Fibroblast of lung (primary cell): Measurements from ENCODE around the gene RBBP5. TPM values are rescaled to one million over a fixed set of nuclear protein-coding genes. Genes with fewer than 3 reads are reported as not detected.

Experiments
- DNase-seq, 2 donors: peaks; one replicate each; pipeline versions ENCODE4 v3.0.0 to v3.0.0-alpha.2; 2010; ENCODE audit warnings: low read depth in 2 of 2
- H2AFZ ChIP-seq: 2 replicates; pipeline ENCODE4 v1.5.1; 2012; ENCODE audit warnings: low read length, control low read depth, inconsistent platforms
- H3K27ac ChIP-seq: 2 replicates; pipeline ENCODE4 v1.5.1; 2011; ENCODE audit warnings: low read length, control low read depth; ENCODE audit not compliant: insufficient read depth
- H3K27me3 ChIP-seq: 2 replicates; pipeline ENCODE4 v1.5.1; 2011; ENCODE audit warnings: mild to moderate bottlenecking, low read length; ENCODE audit not compliant: control insufficient read depth, insufficient read depth
- H3K36me3 ChIP-seq: 2 replicates; pipeline ENCODE4 v1.5.1; 2011; ENCODE audit warnings: low read length; ENCODE audit not compliant: control insufficient read depth, insufficient read depth
- H3K4me1 ChIP-seq: 2 replicates; pipeline ENCODE4 v1.5.1; 2011; ENCODE audit warnings: low read length; ENCODE audit not compliant: control insufficient read depth, insufficient read depth; ENCODE audit errors: extremely low read depth
- H3K4me2 ChIP-seq: 2 replicates; pipeline ENCODE4 v1.5.1; 2011; ENCODE audit warnings: low read length, control low read depth; ENCODE audit not compliant: insufficient read depth; ENCODE audit errors: extremely low read depth
- H3K4me3 ChIP-seq, 4 experiments: fragments of 200-600 bp in 1 of 4; sonication (generic) in 1 of 4; replicated peaks in 1 of 4; 2 replicates each; pipeline ENCODE4 v1.5.1; 2011 to 2016; ENCODE audit warnings: low read length in 4 of 4, low read depth in 3 of 4, mild to moderate bottlenecking in 3 of 4, control low read depth in 2 of 4, inconsistent platforms in 1 of 4, mixed read lengths in 1 of 4; ENCODE audit not compliant: insufficient read depth in 1 of 4; ENCODE audit errors: control extremely low read depth in 1 of 4
- H3K79me2 ChIP-seq: 2 replicates; pipeline ENCODE4 v1.5.1; 2012; ENCODE audit warnings: mild to moderate bottlenecking, low read length, inconsistent platforms; ENCODE audit not compliant: control insufficient read depth, insufficient read depth
- H3K9ac ChIP-seq: 2 replicates; pipeline ENCODE4 v1.5.1; 2011; ENCODE audit warnings: mild to moderate bottlenecking, low read length, control low read depth; ENCODE audit not compliant: insufficient read depth
- H3K9me3 ChIP-seq: 2 replicates; pipeline ENCODE4 v1.5.1; 2012; ENCODE audit warnings: low read depth, low read length; ENCODE audit not compliant: control insufficient read depth, insufficient read depth
- H4K20me1 ChIP-seq: 2 replicates; pipeline ENCODE4 v1.5.1; 2011; ENCODE audit warnings: low read length; ENCODE audit not compliant: control insufficient read depth, insufficient read depth; ENCODE audit errors: extremely low read depth
- EZH2 ChIP-seq: IDR thresholded peaks from 2 replicates; pipeline ENCODE4 v1.5.1; 2012; ENCODE audit warnings: low read length, control low read depth, mild to moderate bottlenecking; ENCODE audit errors: missing control alignments
- polyA plus RNA-seq, 2 donors: library from polyadenylated mRNA; depleted of rRNA in 1 of 2; stranded (reverse) in 1 of 2; unstranded in 1 of 2; fragments of >200 nt; gene quantifications; 2 replicates each; pipeline ENCODE4 v1.2.1, GENCODE V29; 2011 to 2012; ENCODE audit warnings: missing spikeins in 1 of 2
- total RNA-seq: library from RNA; depleted of rRNA; stranded (reverse); fragments of >200 nt; gene quantifications from 2 replicates; pipeline ENCODE4 v1.2.1, GENCODE V29; 2014
- TF ChIP-seq, protein P1 (sequence below), 2 donors: IDR thresholded peaks in 1 of 2; conservative IDR thresholded peaks in 1 of 2; 1 replicate in 1 of 2; 2 replicates in 1 of 2; pipeline ENCODE4 v1.5.1; 2011 to 2012; ENCODE audit warnings: low read length in 2 of 2, control low read depth in 1 of 2, inconsistent platforms in 1 of 2, low read depth in 1 of 2, mild to moderate bottlenecking in 1 of 2

RBBP5 gene
- total and polyA plus RNA-seq, 2 donors (not counting 1 experiment from before 2014, with no cell fraction given), result 16.4 to 19.8 TPM

DNA sequence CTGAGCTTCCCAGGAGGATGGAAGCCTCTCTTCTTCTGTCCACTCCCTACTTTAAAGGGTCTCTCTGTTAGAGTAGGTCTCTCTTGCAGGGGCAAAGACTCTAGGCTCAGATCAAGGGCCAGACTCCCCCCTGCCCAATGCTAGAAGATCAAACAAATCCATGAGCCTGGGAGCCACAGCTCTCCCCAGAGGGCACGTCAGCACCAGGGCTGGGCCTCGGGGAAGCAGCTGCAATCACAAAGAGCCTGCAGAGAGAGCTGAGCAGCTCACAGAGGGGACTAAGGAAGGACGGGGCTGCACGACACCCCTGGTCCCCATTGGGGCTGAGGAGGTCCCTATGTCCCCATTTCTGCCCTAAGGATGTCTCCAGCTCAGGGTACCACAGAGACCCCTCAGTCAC lies 74.9 kb downstream of the RBBP5 start:
- H3K9me3 ChIP-seq, result no peaks in the 10 kb centered on the region
- no peak overlapping the region for H2AFZ ChIP-seq
- H3K79me2 ChIP-seq, result no peaks in the 10 kb centered on the region
- no peaks in the 10 kb centered on the region for H3K36me3 ChIP-seq
- DNase-seq, result no peak
- no peak overlapping the region for H3K4me3 ChIP-seq
- H3K27ac ChIP-seq, result no peak overlapping the region
- no peak overlapping the region for H3K9ac ChIP-seq
- TF ChIP-seq, protein P1, sequence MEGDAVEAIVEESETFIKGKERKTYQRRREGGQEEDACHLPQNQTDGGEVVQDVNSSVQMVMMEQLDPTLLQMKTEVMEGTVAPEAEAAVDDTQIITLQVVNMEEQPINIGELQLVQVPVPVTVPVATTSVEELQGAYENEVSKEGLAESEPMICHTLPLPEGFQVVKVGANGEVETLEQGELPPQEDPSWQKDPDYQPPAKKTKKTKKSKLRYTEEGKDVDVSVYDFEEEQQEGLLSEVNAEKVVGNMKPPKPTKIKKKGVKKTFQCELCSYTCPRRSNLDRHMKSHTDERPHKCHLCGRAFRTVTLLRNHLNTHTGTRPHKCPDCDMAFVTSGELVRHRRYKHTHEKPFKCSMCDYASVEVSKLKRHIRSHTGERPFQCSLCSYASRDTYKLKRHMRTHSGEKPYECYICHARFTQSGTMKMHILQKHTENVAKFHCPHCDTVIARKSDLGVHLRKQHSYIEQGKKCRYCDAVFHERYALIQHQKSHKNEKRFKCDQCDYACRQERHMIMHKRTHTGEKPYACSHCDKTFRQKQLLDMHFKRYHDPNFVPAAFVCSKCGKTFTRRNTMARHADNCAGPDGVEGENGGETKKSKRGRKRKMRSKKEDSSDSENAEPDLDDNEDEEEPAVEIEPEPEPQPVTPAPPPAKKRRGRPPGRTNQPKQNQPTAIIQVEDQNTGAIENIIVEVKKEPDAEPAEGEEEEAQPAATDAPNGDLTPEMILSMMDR (conservative IDR thresholded peaks at IDR 0.05 in 1 of 2, IDR thresholded peaks at IDR 0.05 in 1 of 2; ENCODE audit: low read depth in 1 of 2, low read length in 2 of 2), result no peak
- no peak for TF ChIP-seq EZH2
- H3K4me2 ChIP-seq, result no peak overlapping the region
- H3K27me3 ChIP-seq, result peaks cover 23% of the 10 kb centered on the region
- no peaks in the 10 kb centered on the region for H3K4me1 ChIP-seq
- no peaks in the 10 kb centered on the region for H4K20me1 ChIP-seq

DNA sequence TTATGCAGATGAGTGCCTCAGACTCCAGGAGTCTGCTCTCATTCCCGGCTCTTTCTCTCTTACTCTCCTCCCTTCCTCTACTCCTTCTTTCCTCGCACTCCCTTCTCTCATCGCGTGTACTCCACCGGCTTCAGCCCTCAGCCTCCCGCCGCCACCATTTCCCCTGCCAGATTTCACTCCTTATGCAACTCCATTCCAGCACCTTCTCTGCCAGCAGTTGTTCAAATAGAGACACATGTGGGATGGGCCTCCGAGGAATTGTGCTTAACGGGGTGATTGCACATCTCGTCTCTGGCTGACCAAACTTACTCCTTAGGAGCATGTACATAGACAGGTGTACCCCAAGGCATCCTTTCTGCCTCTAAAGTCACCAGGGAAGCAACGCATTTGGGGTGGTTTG lies 76.6 kb downstream of the RBBP5 start:
- TF ChIP-seq, protein P1 (conservative IDR thresholded peaks at IDR 0.05 in 1 of 2, IDR thresholded peaks at IDR 0.05 in 1 of 2; ENCODE audit: low read depth in 1 of 2, low read length in 2 of 2), result no peak
- TF ChIP-seq EZH2, result peak; percentile 40
- H3K4me1 ChIP-seq, result no peaks in the 10 kb centered on the region
- no peaks in the 10 kb centered on the region for H3K9me3 ChIP-seq
- no peaks in the 10 kb centered on the region for H3K79me2 ChIP-seq
- no peak overlapping the region for H3K9ac ChIP-seq
- H3K27me3 ChIP-seq, result peaks cover 28% of the 10 kb centered on the region
- no peaks in the 10 kb centered on the region for H4K20me1 ChIP-seq
- DNase-seq, result no peak
- no peak overlapping the region for H3K4me2 ChIP-seq
- no peak overlapping the region for H3K4me3 ChIP-seq
- H3K27ac ChIP-seq, result no peak overlapping the region
- no peak overlapping the region for H2AFZ ChIP-seq
- no peaks in the 10 kb centered on the region for H3K36me3 ChIP-seq

DNA sequence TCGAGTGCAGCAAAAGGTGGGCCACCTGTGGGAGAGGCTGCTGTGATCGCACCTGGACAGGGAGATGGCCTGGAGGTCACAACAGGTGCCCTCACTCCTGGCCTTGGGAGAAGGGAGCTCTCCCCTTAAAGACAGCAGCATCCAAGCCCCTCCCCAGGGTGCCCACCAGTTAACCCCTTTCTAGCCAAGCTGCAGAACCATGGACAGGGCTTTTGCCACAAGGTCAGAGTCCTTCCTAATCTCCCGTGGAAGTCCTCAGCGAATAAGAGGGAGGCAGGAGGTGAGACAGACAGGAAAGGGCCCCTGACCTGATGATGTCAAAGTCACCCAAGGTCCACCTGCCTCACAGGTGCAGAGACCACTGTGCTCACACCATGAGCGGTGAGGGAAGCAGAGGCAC lies 77.0 kb downstream of the RBBP5 start:
- H3K79me2 ChIP-seq, result no peaks in the 10 kb centered on the region
- no peak for DNase-seq
- no peaks in the 10 kb centered on the region for H3K9me3 ChIP-seq
- H3K27ac ChIP-seq, result no peak overlapping the region
- TF ChIP-seq, protein P1 (conservative IDR thresholded peaks at IDR 0.05 in 1 of 2, IDR thresholded peaks at IDR 0.05 in 1 of 2; ENCODE audit: low read depth in 1 of 2, low read length in 2 of 2), result no peak
- no peak for TF ChIP-seq EZH2
- H3K9ac ChIP-seq, result no peak overlapping the region
- H3K4me2 ChIP-seq, result no peak overlapping the region
- H4K20me1 ChIP-seq, result no peaks in the 10 kb centered on the region
- no peak overlapping the region for H2AFZ ChIP-seq
- no peaks in the 10 kb centered on the region for H3K36me3 ChIP-seq
- H3K4me3 ChIP-seq, result no peak overlapping the region
- H3K4me1 ChIP-seq, result no peaks in the 10 kb centered on the region
- peaks cover 31% of the 10 kb centered on the region for H3K27me3 ChIP-seq
